HG03103 (cell line): ENCODE data around the gene RYR1.
"Not testable (repeated sequence)": the region's sequence is repeated elsewhere in the genome, so short reads cannot be mapped to it uniquely, and the experiment has no call there.

Experiments
- ATAC-seq: cut with Tn5 transposase; IDR thresholded peaks from one replicate; pipeline ENCODE4 v1.9.1; 2021; ENCODE audit warnings: low read depth; ENCODE audit not compliant: unreplicated experiment

The RYR1 gene

GRCh38 chr19:38534574-38534973, 101.1 kb downstream of the RYR1 start:
- ATAC-seq: no peak

DNA sequence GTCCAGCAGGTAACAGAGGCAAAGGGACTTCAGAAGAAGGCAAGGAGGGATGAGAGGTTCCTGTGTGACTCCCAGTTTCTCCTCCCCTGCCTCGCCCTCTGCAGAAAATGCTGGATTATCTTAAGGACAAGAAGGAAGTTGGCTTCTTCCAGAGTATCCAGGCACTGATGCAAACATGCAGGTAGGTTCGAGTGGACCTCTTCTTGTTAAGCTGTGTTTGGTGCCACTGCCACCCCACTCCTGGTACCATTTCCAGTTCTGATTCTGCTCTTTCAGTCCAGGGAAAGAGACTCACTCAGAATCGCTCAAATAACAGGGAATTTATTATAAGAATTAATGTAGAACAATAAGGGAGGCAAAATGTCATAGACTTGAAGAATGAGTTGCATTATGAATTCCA, 101.7 kb downstream of the RYR1 start:
- ATAC-seq: no peak

DNA sequence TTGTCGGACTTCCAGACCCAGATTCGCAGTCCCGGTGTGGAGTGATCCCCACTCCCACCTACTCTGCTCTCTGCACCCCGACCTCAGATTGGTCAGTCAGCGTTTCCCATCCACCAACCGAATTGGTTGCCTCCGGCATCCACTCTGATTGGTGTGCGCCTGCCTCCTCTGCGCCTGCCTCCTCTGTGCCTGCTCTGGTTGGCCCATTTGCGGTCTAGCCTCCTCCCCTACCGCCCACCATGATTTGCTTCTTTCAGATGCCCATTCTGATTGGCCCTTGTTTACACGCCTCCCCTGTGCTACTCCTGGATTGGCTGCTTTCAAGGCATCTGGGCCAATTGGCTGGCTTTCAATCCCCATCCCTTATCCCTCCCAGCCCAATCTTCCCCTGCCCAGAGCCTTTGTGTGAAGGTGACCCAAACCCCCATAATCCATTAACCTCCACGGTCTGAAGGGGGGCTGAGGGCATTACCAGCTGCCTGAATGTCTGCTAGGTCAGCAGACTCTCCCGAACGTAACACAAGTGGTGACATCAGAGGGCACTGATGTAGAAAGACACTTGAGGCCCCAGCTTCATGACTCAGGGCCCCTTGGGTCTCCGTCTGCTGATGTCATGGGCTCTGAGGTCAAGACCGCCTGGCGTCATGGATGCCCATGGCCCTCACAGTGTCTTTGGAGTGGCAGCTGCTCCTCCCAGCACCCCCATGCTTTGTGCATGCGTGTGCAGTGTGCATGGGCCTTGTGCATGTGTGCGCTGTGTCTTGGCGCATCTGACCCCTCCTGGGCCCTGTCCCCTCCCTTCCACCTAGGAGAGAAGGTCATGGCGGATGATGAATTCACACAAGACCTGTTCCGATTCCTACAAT, 103.8 kb downstream of the RYR1 start:
- no peak for ATAC-seq

DNA sequence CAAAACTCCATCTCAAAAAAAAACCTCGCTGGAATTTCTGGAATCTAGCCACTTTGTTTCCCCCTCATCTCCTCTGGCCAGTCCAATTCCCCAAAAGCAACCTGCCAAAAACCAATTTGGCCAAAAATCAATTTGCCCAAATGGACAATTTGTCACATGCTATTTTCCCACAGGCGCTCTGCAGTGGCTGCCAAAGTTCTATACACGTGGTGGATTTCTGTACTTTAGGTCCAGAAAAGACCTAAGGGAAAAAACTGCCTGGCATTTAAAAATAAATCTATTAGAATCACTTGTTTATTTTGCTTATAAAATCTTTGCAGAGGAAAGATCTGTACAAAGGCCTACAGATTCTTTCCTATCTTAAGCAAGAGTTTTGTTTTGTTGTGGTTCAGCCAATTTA, 104.9 kb downstream of the RYR1 start:
- no peak for ATAC-seq

- no peak for ATAC-seq
Measured at GRCh38 chr19:38538793-38539528, 105.5 kb downstream of the RYR1 start.

DNA sequence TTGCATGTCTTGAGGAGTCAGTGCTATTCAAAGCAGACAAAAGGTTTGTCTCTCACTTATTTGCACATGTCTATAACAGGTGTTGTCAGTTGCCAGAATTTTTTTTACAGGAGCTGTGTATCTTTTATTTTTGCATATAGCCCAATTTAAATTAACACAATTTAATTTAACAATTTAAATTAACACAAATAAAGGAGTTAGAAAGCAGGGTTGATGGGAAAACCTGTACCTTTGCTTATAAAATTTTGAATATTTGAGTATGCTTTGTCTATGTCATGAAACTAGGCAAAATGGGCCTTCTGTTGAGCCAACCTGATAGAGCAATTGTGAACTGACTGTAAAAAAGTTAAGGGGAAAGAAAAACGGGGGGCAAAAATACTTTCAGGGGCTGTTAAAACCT, 106.3 kb downstream of the RYR1 start:
- ATAC-seq: no peak

- no peak for ATAC-seq
Measured at GRCh38 chr19:38542040-38542439, 108.5 kb downstream of the RYR1 start.

DNA sequence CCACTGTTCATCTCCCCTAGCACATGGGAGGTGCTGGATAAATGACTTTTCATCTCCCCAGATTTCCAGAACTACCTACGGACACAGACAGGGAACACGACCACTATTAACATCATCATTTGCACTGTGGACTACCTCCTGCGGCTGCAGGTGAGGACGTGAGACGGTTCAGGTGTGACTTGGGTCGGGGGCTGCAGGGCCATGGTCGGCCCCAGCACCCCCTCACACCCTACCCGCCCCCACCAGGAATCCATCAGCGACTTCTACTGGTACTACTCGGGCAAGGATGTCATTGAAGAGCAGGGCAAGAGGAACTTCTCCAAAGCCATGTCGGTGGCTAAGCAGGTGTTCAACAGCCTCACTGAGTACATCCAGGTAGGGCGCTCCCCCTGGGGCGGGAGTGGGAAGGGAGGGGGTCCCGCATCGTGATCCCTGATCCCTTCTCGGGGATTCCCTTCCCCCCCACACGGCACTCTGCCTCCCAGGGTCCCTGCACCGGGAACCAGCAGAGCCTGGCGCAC, 109.9 kb downstream of the RYR1 start:
- ATAC-seq: no peak

DNA sequence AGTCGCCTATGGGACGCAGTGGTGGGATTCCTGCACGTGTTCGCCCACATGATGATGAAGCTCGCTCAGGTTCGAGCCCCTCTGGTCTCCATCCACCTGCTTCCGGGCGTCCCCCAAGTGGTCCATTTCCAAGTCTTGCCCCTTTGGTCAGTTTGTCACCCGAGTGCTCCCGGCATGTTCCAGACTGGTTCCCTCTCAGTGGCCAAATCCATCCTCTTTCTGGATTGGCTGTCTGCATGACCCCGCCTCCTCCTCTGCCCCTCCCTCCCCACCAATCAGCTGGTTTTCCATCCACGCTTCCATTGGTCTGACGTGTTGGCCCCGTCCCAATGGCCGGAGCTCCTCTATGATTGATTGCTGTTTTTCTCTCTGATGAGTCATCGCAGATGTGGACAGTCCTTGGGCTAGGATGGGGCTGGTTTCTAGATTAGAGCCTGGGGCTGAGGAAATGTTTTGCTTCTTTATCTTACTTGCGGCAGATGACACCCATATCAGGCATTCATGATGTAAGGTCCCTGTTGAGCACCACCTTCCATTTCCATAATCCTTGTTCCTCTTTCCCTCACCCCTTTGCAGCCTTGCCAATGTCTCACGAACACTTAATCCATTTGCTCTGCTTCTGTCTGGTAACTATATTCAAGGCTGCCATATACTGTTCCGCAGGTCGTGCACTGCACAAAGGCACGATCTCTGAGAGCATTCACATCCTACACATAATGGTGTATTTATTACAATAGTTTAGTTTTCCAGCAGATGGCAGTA, 110.5 kb downstream of the RYR1 start:
- no peak for ATAC-seq

DNA sequence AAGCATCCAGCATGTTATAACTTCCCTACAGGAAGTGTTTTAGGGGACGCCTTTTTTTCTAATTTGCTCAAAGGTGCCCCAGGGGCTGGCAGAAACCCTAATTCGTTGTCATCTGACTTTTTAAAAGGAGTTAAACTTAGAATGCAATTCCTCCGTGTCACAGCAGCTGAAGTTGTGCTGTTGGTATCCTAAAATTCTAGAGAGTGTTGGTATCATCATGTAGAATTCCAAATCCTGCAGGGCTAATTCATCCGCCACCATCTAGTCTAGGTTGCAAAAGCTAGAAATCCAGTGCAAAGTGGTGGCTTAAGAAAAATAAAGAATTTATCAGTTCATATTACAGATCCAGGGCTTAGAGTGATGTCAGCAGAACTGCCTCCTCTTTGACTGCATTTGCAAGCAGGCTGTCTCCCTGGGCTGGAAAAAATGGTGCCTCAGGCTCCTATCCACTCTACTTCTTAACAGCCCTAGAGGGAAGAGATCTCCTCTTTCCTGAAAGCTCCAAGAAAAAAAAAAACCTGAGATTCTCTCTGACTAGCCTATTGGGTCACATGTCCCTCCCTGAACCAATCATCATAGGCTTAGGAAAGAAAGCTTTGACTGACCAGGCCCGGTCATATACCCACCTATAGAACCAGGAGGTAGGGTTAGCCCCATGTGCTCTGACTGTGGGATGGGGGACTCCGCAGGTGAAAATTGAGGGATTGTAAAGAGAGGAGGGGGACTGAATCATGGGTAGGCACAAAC, 111.3 kb downstream of the RYR1 start:
- ATAC-seq: no peak

DNA sequence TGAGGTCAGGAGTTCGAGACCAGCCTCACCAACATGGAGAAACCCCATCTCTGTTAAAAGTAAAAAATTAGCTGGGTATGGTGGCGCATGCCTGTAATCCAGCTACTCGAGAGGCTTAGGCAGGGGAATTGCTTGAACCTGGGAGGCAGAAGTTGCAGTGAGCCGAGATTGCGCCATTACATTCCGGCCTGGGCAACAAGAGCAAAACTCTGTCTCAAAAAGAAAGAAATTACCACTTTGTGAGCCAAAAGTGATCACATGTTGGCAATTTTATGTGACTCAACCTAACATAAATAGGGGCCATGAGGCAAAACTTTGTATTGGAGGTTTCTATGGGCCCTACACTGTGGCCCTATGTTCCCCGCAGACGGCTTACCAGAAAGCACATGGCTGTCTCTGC, 112.1 kb downstream of the RYR1 start:
- ATAC-seq: no peak

- no peak for ATAC-seq
Measured at GRCh38 chr19:38547421-38547820, 113.9 kb downstream of the RYR1 start.

DNA sequence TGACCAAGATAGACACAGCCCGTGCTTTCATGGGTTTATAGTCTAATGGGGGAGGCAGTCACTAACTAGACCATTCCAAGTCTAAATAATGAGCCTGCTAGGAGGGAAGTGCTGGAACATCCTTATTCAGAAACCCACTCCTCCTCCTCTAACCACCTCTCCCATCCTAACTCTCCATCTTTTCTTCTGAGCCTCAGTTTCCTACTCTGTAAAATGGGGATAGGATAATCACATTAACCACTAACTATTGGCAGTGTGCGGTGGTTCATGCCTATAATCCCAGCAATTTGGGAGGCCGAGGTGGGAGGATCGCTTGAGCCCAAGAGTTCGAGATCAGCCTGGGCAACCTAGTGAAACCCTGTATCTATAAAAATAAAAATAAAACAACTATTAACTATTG, 115.6 kb downstream of the RYR1 start:
- no peak for ATAC-seq

DNA sequence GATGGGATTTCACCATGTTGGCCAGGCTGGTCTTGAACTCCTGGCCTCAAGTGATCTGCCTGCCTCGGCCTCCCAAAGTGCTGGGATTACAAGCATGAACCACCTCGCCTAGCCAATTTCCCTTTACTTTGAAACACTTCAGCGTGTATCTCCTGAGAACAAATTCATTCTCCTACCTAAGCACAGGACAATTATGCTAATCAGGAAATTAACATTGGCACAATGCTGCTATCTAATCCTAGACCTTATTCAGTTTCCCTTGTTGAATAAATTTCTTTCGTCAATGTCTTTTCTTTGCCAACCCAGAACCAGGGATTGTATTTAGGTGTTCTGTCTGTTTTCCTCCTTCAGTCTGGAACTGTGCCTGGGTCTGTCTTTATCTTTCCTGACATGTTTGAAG, 116.5 kb downstream of the RYR1 start:
- no peak for ATAC-seq

DNA sequence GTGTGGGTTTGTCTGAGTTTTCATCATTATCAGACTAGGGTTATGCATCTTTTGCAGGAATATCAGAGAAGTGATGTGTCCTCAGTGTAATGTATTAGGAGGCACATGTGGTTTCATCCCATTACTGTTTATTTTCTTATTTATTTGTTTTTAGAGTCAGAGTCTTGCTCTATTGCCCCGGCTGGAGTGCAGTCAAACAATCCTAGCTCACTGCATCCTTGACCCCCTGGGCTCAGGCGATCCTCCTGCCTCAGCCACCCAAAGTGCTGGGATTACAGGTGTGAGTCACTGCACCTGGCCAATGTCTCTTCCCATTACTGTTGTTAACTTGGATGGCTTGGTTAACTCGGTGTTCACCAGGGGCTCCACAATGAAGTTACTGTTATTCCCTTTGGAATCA, 116.9 kb downstream of the RYR1 start:
- ATAC-seq: no peak

- ATAC-seq: no peak
Measured at GRCh38 chr19:38551450-38551813, 117.9 kb downstream of the RYR1 start.

DNA sequence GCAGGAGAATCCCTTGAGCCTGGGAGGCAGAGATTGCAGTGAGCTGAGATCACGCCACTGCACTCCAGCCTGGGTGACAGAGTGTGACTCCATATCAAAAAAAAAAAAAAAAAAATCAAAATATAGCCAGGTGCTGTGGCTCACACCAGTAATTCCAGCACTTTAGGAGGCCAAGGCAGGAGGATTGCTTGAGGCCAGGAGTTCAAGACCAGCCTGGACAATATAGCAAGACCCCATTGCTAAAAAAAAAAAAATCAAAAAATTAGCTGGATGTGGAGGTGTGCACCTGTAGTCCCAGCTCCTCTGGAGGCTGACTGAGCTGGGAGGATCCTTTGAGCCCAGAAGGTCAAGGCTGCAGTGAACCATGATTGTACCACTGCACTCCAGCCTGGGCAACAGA, 119.7 kb downstream of the RYR1 start:
- ATAC-seq: not testable (repeated sequence)

- no peak for ATAC-seq
Measured at GRCh38 chr19:38554676-38555141, 121.2 kb downstream of the RYR1 start.

DNA sequence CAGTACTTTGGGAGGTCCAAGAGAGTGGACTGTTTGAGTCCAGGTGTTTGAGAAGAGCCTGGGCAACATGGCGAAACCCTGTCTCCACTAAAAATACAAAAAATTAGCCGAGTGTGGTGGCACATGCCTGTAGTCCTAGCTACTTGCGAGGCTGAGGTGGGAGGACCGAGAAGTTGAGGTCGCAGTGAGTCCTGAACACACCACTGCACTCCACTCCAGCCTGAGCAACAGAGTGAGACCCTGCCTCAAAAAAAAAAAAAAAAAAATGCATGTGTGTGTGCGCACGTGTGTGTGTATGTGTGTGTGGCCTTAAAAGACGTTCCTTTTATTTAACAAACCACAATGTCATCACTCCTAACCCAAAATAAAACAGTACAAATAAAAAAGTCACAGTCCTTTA, 121.7 kb downstream of the RYR1 start:
- no peak for ATAC-seq

DNA sequence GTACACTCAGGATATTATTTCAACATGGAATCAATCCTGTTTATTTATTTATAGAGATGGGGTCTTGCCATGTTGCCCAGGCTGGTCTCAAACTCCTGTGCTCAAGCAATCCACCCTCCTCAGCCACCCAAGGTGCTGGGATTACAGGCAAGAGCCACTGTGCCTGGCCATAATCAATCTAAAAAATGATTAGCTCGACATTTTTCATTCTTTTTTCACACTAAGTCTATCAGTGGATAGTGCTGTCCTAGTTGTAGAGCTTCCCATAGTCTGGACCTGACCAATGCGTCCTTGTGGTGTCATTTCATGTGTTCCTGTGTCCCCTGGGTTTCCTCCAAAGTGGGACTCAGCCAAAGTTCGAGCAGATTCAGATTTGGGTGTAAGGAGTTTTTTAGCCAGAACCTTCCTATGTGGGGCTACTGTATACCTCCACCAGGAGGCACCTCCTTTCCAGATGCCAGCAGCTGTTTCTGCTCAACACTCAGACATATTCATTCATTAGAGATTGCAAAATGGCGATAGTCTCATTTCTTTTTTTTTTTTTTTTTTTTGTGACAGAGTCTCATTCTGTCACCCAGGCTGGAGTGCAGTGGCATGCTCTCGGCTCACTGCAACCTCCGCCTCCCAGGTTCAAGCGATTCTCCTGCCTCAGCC, 123.2 kb downstream of the RYR1 start:
- ATAC-seq: no peak
